Aorta (tissue), 5 donors: ENCODE data around the gene PROZ. TPM values are rescaled to one million over a fixed set of nuclear protein-coding genes. Genes with fewer than 3 reads are reported as not detected.

Source experiments
- ATAC-seq: fragments of 200-7000 bp; cut with Tn5 transposase; one replicate; pipeline ENCODE4 v1.9.1; 2022; ENCODE audit warnings: moderate library complexity; ENCODE audit not compliant: low FRiP score
- DNase-seq, 2 donors: peaks; one replicate each; pipeline ENCODE4 v3.0.0-alpha.2; 2020
- H3K27ac ChIP-seq, 2 donors: one replicate each; pipeline ENCODE4 v1.5.1; 2013; ENCODE audit warnings: low read length in 2 of 2, mild to moderate bottlenecking in 2 of 2, moderate library complexity in 2 of 2, control low read depth in 1 of 2, inconsistent platforms in 1 of 2, low read depth in 1 of 2
- H3K27me3 ChIP-seq, 2 donors: one replicate each; pipeline ENCODE4 v1.6.1; 2013; ENCODE audit warnings: control low read depth in 1 of 2, low read length in 1 of 2, mild to moderate bottlenecking in 1 of 2, moderate library complexity in 1 of 2; ENCODE audit not compliant: insufficient read depth in 2 of 2, control insufficient read depth in 1 of 2
- H3K36me3 ChIP-seq, 2 donors: one replicate each; pipeline ENCODE4 v1.6.1; 2013; ENCODE audit warnings: control low read depth in 1 of 2, low read length in 1 of 2, mild to moderate bottlenecking in 1 of 2; ENCODE audit not compliant: insufficient read depth in 2 of 2, control insufficient read depth in 1 of 2
- H3K4me1 ChIP-seq, 2 donors: one replicate each; pipeline ENCODE4 v1.6.1; 2013; ENCODE audit warnings: low read length in 2 of 2, control low read depth in 1 of 2, mild to moderate bottlenecking in 1 of 2, moderate library complexity in 1 of 2; ENCODE audit not compliant: insufficient read depth in 2 of 2, control insufficient read depth in 1 of 2
- H3K4me3 ChIP-seq, 2 donors: one replicate each; pipeline ENCODE4 v1.5.1; 2013; ENCODE audit warnings: low read length in 2 of 2, control low read depth in 1 of 2, mild to moderate bottlenecking in 1 of 2
- H3K9me3 ChIP-seq: one replicate; pipeline ENCODE4 v1.6.1; 2013; ENCODE audit warnings: mild to moderate bottlenecking, low read length; ENCODE audit not compliant: control insufficient read depth
- WGBS, 2 donors: extraction: QIAGEN DNeasy Blood & Tissue Kit; methylation state at CpG; one replicate each; pipeline ENCODE4 v1.1.7; 2013; 5-methylcytosine and 5-hydroxymethylcytosine counted together
- intact Hi-C, 2 donors: fragments of 100-400 bp; cut with DNase I; formaldehyde crosslinking; loops; one replicate each; pipeline versions ENCODE4 v1.14.2 to v1.15.0; 2022
- polyA plus RNA-seq, 2 donors: library from polyadenylated mRNA; stranded (reverse); fragments of 200-250 nt; gene quantifications; one replicate each; pipeline ENCODE4 v1.2.3, GENCODE V29; 2013
- total RNA-seq, 2 donors: library from RNA; stranded (reverse); fragmentation: NEBNext Ultra II Directional; extraction: Animal tissue kit (Norgen Biotek cat#: 25700); gene quantifications; one replicate each; pipeline ENCODE4 v1.2.1, GENCODE V29; 2021
- donor health status: healthy with polysubstance abuse.
- donor health status: Bipolar disorder and iron deficiency.
- donor health status: DM: no; HTN: no; CAD: no.
- donor health status: DM: no; HTN: no; CAD: no.
- donor health status: DM: yes; HTN: yes; CAD: no.

PROZ gene
- total and polyA plus RNA-seq, 4 donors, result not detected

DNA sequence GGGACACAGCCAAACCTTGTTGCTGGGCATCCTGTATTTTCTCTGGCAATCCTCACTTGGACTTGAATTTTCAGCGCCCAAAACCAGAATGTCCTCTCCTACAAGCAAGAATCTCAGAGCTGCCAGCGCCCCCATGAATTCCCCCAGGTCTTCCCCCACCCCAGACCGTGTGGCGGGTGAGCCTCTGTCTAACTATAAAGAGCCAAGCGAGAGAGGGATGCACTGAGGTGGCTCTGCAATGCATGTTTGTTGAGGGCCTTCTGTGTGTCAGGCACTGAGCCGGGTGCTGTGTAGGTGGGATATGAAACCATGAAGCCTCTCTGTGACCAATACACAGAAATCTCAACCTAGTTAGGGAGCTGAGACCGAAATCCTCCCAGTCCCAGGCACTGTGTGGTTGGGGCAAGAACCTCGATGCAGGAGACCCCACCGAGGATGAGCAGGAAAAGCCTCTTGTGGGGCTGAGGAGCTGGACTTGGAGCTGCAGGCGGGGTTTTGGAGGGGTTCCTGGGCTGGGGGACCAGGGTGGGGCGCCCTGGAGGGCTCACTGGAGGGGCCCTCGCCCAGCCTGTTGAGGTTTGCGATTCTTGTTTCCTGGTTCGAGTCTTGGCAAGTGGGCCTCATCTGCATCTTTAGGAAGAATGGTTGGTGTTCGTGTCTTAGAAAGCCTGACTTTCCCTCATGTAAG is 12.4 kb upstream of the PROZ start:
- no peaks in the 10 kb centered on the region for H3K9me3 ChIP-seq
- WGBS, 2 donors, result 85 to 87% methylated on average over 15 of the region's 15 CpGs
- no peaks in the 10 kb centered on the region for H3K36me3 ChIP-seq
- no peaks in the 10 kb centered on the region for H3K27me3 ChIP-seq
- H3K4me1 ChIP-seq, result no peaks in the 10 kb centered on the region
- ATAC-seq (no peak), DNase-seq (no peak)
- intact Hi-C loops, result no loop called here
- no peak overlapping the region for H3K4me3 ChIP-seq
- H3K27ac ChIP-seq, result no peak overlapping the region

- WGBS, 2 donors, result 76% methylated on average over 9 of the region's 9 CpGs
- intact Hi-C loops, result no loop called here
These were observed 11.7 kb upstream of the PROZ start for GRCh38 chr13:113146750-113147149.

DNA sequence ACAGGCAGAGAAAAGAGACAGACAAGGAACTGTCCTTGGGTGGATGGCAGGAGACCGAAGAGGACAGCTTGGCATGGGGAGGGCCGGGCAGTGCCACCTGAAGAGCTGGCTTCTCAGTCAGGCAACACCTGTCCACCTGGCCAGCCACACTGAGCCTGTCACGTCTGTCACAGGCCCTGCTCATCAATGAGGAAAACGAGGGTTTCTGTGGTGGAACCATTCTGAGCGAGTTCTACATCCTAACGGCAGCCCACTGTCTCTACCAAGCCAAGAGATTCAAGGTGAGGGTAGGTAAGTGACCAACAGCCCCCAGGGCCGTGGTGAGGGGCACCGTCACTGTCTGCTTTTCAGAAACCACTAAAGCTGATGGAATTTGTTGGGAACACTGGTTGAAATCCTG is 11.2 kb upstream of the PROZ start:
- H3K9me3 ChIP-seq, result no peaks in the 10 kb centered on the region
- H3K27ac ChIP-seq, result no peak overlapping the region
- intact Hi-C loops, result no loop called here
- H3K27me3 ChIP-seq, result no peaks in the 10 kb centered on the region
- 89 to 90% methylated on average over 8 of the region's 8 CpGs for WGBS, 2 donors
- no peak overlapping the region for H3K4me3 ChIP-seq
- no peaks in the 10 kb centered on the region for H3K4me1 ChIP-seq
- no peaks in the 10 kb centered on the region for H3K36me3 ChIP-seq
- DNase-seq (no peak), ATAC-seq (no peak)

More at GRCh38 chr13:113146750-113147149, 11.7 kb upstream of the PROZ start:
- no peaks in the 10 kb centered on the region for H3K36me3 ChIP-seq
- no peaks in the 10 kb centered on the region for H3K9me3 ChIP-seq
- H3K4me1 ChIP-seq, result no peaks in the 10 kb centered on the region
- DNase-seq, result no peak
- no peak overlapping the region for H3K27ac ChIP-seq
- no peaks in the 10 kb centered on the region for H3K27me3 ChIP-seq
- H3K4me3 ChIP-seq, result no peak overlapping the region
- ATAC-seq, result no peak

DNA sequence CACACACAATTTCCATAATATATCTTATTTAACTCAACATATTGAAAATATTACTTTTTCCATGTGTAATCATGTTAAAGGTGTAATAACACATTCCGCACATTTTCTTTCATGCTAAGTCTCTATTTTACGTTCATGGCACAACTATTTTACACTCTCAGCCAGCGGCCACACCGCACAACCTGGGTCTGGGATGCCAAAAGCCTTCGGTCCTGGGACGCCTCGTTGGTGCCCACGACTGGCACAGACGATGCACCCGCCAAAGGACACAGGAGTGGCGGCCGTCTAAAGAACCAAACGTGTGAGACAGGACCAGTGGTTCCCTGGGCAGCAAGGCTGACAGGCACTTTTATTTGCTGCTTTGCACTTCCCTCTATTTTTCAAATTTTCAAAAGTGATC is 10.0 kb upstream of the PROZ start:
- Histone ChIP-seq H3K4me3 (no peak overlapping the region), H3K27me3 (no peaks in the 10 kb centered on the region), H3K9me3 (no peaks in the 10 kb centered on the region), H3K27ac (no peak overlapping the region), H3K36me3 (no peaks in the 10 kb centered on the region), H3K4me1 (no peaks in the 10 kb centered on the region)
- ATAC-seq (no peak), DNase-seq (no peak)
- 90 to 93% methylated on average over 13 of the region's 13 CpGs for WGBS, 2 donors
- intact Hi-C loops, result no loop called here

- H3K4me1 ChIP-seq, result no peaks in the 10 kb centered on the region
- ATAC-seq, result no peak
- DNase-seq, result no peak
- intact Hi-C loops, result no loop called here
- 95 to 96% methylated on average over 38 of the region's 38 CpGs for WGBS, 2 donors
- no peaks in the 10 kb centered on the region for H3K27me3 ChIP-seq
- H3K4me3 ChIP-seq, result no peak overlapping the region
- H3K9me3 ChIP-seq, result no peaks in the 10 kb centered on the region
- no peak overlapping the region for H3K27ac ChIP-seq
- H3K36me3 ChIP-seq, result no peaks in the 10 kb centered on the region
These were observed 9.4 kb upstream of the PROZ start for GRCh38 chr13:113148940-113149503.

- 90 to 94% methylated on average over 26 of the region's 26 CpGs for WGBS, 2 donors
- H3K4me1 ChIP-seq, result no peaks in the 10 kb centered on the region
- H3K27me3 ChIP-seq, result no peaks in the 10 kb centered on the region
- intact Hi-C loops, result loop anchor here (5.0 to 10.0 kb wide), 2 partner anchors 103 to 115 kb away; no protein-coding TSS in a partner anchor
- DNase-seq (no peak), ATAC-seq (no peak)
- no peak overlapping the region for H3K4me3 ChIP-seq
- no peak overlapping the region for H3K27ac ChIP-seq
- H3K36me3 ChIP-seq, result no peaks in the 10 kb centered on the region
- no peaks in the 10 kb centered on the region for H3K9me3 ChIP-seq
These were observed 8.5 kb upstream of the PROZ start for GRCh38 chr13:113149711-113150549.

DNA sequence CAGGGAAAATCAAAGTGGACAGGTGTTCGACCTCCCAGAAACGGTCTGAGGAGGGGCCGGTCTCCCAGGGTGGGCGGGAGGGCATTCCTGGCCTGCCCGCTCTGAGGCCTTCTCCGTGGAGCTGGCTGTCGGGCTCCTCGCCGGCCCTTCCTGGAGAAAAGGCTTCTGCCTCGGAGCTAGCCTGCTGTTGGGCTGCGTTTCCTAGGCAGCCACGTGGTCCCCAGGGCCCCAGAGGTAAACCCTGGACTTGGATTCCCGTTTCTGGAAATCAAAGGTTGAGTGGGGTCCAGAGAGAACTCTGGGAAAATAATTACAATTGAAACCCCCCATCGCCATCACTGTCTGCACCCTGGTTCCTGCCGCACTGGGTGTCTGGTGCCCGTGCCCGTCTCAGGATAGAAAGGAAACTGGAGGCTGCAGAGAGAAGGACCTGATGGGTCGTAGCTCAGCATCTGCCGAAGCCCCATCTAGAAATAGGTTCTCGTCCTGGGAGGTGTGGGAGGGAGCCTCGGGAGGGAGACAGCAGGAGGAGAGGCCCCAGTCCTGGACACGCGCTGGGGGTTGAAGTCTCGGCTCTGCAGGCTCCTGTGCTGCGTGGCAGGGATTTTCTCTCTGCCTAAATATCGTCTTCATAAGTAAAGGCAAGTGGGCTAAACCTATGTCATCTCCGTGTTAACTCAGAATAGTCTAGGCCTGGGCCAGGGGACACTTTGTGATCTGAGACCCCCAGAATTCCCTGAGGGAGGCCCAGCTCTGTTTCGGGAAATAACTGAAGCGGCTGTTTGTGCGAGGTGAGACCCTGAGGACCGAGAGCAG is 7.7 kb upstream of the PROZ start:
- 89% methylated on average over 31 of the region's 31 CpGs for WGBS, 2 donors

More for the DNA sequence above, 7.7 kb upstream of the PROZ start:
- Histone ChIP-seq H3K4me3 (no peak overlapping the region), H3K36me3 (no peaks in the 10 kb centered on the region), H3K9me3 (no peaks in the 10 kb centered on the region), H3K27ac (no peak overlapping the region), H3K4me1 (no peaks in the 10 kb centered on the region), H3K27me3 (no peaks in the 10 kb centered on the region)
- ATAC-seq (no peak), DNase-seq (no peak)
- intact Hi-C loops, result loop anchor here (5.0 to 10.0 kb wide), 2 partner anchors 103 to 116 kb away; no protein-coding TSS in a partner anchor
